Esophagus (tissue), 2 donors: ENCODE data around the gene TRMT10B. TPM values are rescaled to one million over a fixed set of nuclear protein-coding genes. Genes with fewer than 3 reads are reported as not detected.
"Not testable (repeated sequence)": the region's sequence is repeated elsewhere in the genome, so short reads cannot be mapped to it uniquely, and the experiment has no call there.

Experiments used
- H3K27ac ChIP-seq, 2 donors: one replicate each; pipeline ENCODE4 v1.5.1; 2013; ENCODE audit warnings: low read depth in 2 of 2, mild to moderate bottlenecking in 2 of 2, inconsistent platforms in 1 of 2, low read length in 1 of 2, moderate library complexity in 1 of 2
- H3K27me3 ChIP-seq, 2 donors: one replicate each; pipeline ENCODE4 v1.6.1; 2013; ENCODE audit warnings: low read length in 2 of 2, control low read depth in 1 of 2, mild to moderate bottlenecking in 1 of 2; ENCODE audit not compliant: insufficient read depth in 2 of 2, control insufficient read depth in 1 of 2
- H3K36me3 ChIP-seq, 2 donors: one replicate each; pipeline ENCODE4 v1.6.1; 2013; ENCODE audit warnings: low read length in 1 of 2; ENCODE audit not compliant: control insufficient read depth in 2 of 2, insufficient read depth in 2 of 2
- H3K4me1 ChIP-seq, 2 donors: one replicate each; pipeline ENCODE4 v1.6.1; 2013; ENCODE audit warnings: low read length in 1 of 2; ENCODE audit not compliant: control insufficient read depth in 2 of 2, insufficient read depth in 2 of 2
- H3K4me3 ChIP-seq, 2 donors: one replicate each; pipeline ENCODE4 v1.5.1; 2013; ENCODE audit warnings: low read length in 2 of 2, mild to moderate bottlenecking in 2 of 2, low read depth in 1 of 2, moderate library complexity in 1 of 2
- H3K9me3 ChIP-seq, 2 donors: one replicate each; pipeline ENCODE4 v1.6.1; 2013; ENCODE audit warnings: mild to moderate bottlenecking in 2 of 2, low read depth in 1 of 2, low read length in 1 of 2, moderate library complexity in 1 of 2; ENCODE audit not compliant: control insufficient read depth in 2 of 2, insufficient read depth in 1 of 2
- WGBS, 2 donors: extraction: QIAGEN DNeasy Blood & Tissue Kit; methylation state at CpG; one replicate each; pipeline ENCODE4 v1.1.7; 2013; 5-methylcytosine and 5-hydroxymethylcytosine counted together
- polyA plus RNA-seq, 2 donors: library from polyadenylated mRNA; stranded (reverse); fragments of 200-250 nt; gene quantifications; one replicate each; pipeline ENCODE4 v1.2.3, GENCODE V29; 2013
- donor health status: healthy with polysubstance abuse.
- donor health status: Bipolar disorder and iron deficiency.

The TRMT10B gene
- polyA plus RNA-seq, 2 donors, result 3.8 to 4.3 TPM

- Histone ChIP-seq H3K4me3 (no peak overlapping the region), H3K27ac (no peak overlapping the region), H3K9me3 (no peaks in the 10 kb centered on the region), H3K27me3 (no peaks in the 10 kb centered on the region), H3K36me3 (no peaks in the 10 kb centered on the region), H3K4me1 (no peaks in the 10 kb centered on the region)
- WGBS, 2 donors, result 31 to 40% methylated on average over 3 of the region's 3 CpGs
These were observed 6.3 kb upstream of the TRMT10B start for GRCh38 chr9:37747271-37747753.

DNA sequence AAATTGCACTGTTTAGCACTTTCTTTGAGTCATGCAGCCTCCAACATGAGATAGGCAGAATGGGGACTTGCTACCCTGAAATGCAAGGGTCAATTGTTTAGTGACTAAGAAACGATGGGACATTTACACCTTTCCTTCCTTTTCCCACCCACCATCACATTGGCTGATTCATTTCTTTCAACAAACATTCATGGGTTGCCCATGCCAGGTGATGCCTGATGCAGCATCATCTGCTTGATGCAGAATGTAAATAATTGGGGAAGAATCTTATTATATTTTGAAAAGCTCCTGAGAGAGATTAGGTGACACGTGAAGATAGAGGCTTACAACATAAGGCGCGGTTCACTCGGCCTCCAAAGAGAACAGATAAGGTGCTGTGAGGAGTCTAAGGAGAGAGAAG is 4.5 kb upstream of the TRMT10B start:
- WGBS, 2 donors, result 60 to 65% methylated on average over 5 of the region's 5 CpGs
- H3K9me3 ChIP-seq, result no peaks in the 10 kb centered on the region
- H3K4me1 ChIP-seq, result peaks cover 0 to 3% of the 10 kb centered on the region in 2 donors
- H3K4me3 ChIP-seq, result no peak overlapping the region
- H3K27ac ChIP-seq, result no peak overlapping the region
- no peaks in the 10 kb centered on the region for H3K27me3 ChIP-seq
- no peaks in the 10 kb centered on the region for H3K36me3 ChIP-seq

- H3K27ac ChIP-seq, result no peak overlapping the region
- peaks cover 0 to 3% of the 10 kb centered on the region in 2 donors for H3K4me1 ChIP-seq
- no peak overlapping the region for H3K4me3 ChIP-seq
- no peaks in the 10 kb centered on the region for H3K36me3 ChIP-seq
- no peaks in the 10 kb centered on the region for H3K9me3 ChIP-seq
- WGBS, 2 donors, result 74 to 75% methylated on average over 6 of the region's 6 CpGs
- H3K27me3 ChIP-seq, result no peaks in the 10 kb centered on the region
These were observed 2.4 kb upstream of the TRMT10B start for GRCh38 chr9:37751186-37751585.

DNA sequence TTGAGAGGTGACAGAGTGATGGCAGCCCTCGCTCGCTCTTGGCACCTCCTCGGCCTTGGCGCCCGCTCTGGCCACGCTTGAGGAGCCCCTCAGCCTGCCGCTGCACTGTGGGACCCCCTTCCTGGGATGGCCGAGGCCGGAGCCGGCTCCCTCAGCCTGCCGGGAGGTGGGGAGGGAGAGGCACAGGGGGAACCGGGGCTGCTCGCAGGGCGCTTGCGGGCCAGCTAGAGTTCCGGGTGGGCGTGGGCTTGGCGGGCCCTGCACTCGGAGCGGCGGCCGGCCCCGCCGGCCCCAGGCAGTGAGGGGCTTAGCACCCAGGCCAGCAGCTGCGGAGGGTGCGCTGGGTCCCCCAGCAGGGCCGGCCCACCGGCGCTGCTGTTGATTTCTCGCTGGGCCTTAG is 1.9 kb upstream of the TRMT10B start:
- H3K9me3 ChIP-seq, H3K4me1 ChIP-seq, H3K36me3 ChIP-seq, H3K27ac ChIP-seq, H3K4me3 ChIP-seq, H3K27me3 ChIP-seq: not testable (repeated sequence)
- 85 to 88% methylated on average over 22 to 30 of the region's 30 CpGs for WGBS, 2 donors

- H3K27me3 ChIP-seq, H3K4me3 ChIP-seq, H3K9me3 ChIP-seq, H3K27ac ChIP-seq, H3K4me1 ChIP-seq, H3K36me3 ChIP-seq: not testable (repeated sequence)
- 92 to 97% methylated on average over 9 to 13 of the region's 13 CpGs for WGBS, 2 donors
These were observed 1.5 kb upstream of the TRMT10B start for GRCh38 chr9:37752112-37752511.

GRCh38 chr9:37752642-37753488 is 740 bp upstream of the TRMT10B start:
- Histone ChIP-seq H3K4me3 (peak overlapping the region in 1 of 2 donors; percentile 97), H3K27me3 (no peaks in the 10 kb centered on the region), H3K36me3 (no peaks in the 10 kb centered on the region), H3K4me1 (peaks cover 0 to 3% of the 10 kb centered on the region in 2 donors), H3K9me3 (no peaks in the 10 kb centered on the region), H3K27ac (peak overlapping the region in 1 of 2 donors; percentile 88)
- WGBS, 2 donors, result 89 to 90% methylated on average over 29 of the region's 29 CpGs

- no peaks in the 10 kb centered on the region for H3K27me3 ChIP-seq
- no peak overlapping the region for H3K4me3 ChIP-seq
- 79 to 88% methylated on average over 3 of the region's 3 CpGs for WGBS, 2 donors
- H3K27ac ChIP-seq, result peak overlapping the region in 1 of 2 donors; percentile 3
- no peaks in the 10 kb centered on the region for H3K9me3 ChIP-seq
- peaks cover 0 to 3% of the 10 kb centered on the region in 2 donors for H3K4me1 ChIP-seq
- peaks cover 0 to 5% of the 10 kb centered on the region in 2 donors for H3K36me3 ChIP-seq
These were observed 5.1 kb downstream of the TRMT10B start for GRCh38 chr9:37758747-37759146.

DNA sequence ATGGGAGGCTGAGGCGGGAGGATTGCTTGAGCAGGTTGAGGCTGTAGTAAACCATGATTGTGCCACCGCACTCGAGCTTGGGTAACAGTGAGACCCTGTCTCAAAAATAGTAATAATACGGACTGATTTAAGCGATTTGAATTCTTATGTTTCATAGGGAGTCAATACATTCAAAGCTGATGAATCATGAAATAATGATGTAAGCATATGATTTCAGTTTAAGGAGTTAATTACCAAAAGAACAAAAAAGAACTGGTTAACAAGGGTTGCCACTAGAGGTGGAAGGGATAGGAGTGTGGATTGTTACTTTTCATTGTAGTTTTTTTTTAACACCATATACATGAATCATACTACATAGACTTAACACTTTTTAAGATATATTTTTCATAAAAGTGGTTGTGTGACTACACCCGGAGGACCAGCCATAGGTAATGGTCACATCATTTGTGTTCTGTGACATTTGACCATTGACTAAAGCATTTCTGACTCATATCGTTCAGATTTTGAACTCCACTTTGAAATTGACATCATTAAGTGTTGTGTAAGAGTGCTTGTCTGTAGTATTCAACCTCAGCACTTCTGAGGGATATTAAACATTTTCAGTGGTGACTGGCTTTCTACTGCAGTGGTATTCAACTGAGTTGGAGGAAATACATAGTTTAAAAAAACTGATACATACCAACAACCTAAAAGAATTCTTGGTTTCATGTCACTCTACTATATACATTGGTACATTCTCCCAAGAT is 7.0 kb downstream of the TRMT10B start:
- Histone ChIP-seq H3K36me3 (peaks cover 0 to 5% of the 10 kb centered on the region in 2 donors), H3K27me3 (no peaks in the 10 kb centered on the region), H3K27ac (no peak overlapping the region), H3K4me3 (no peak overlapping the region), H3K4me1 (peaks cover 0 to 3% of the 10 kb centered on the region in 2 donors), H3K9me3 (no peaks in the 10 kb centered on the region)
- 86 to 91% methylated on average over 7 of the region's 7 CpGs for WGBS, 2 donors

DNA sequence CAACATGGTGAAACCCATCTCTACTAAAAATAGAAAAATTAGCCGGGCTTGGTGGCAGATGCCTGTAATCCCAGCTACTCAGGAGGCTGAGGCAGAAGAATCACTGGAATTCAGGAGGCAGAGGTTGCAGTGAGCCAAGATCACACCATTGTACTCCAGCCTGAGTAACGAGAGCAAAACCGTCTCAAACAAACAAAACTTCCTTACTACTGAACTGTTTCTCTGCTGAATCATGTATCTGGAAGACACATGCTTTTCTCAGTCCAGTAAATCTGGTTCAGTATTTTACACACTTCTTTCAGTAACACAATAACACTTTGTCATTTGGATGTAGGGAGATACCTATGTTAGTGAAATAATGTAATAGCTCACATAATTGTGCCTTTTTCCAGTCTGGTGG is 7.9 kb downstream of the TRMT10B start:
- WGBS, 2 donors, result 60 to 70% methylated on average over 3 of the region's 3 CpGs

More for the DNA sequence above, 7.9 kb downstream of the TRMT10B start:
- Histone ChIP-seq H3K36me3 (peaks cover 0 to 5% of the 10 kb centered on the region in 2 donors), H3K27me3 (no peaks in the 10 kb centered on the region), H3K9me3 (no peaks in the 10 kb centered on the region), H3K4me1 (peaks cover 0 to 3% of the 10 kb centered on the region in 2 donors), H3K27ac (no peak overlapping the region), H3K4me3 (no peak overlapping the region)
